Fibroblast of villous mesenchyme (primary cell): ENCODE results near the gene EEF2KMT. TPM values are rescaled to one million over a fixed set of nuclear protein-coding genes. Genes with fewer than 3 reads are reported as not detected.

Experiments used
- DNase-seq: peaks from one replicate; pipeline ENCODE4 v3.0.0-alpha.2; 2010; ENCODE audit warnings: low read depth
- H3K4me3 ChIP-seq: 2 replicates; pipeline ENCODE4 v1.5.1; 2011; ENCODE audit warnings: low read depth, mild to moderate bottlenecking, low read length
- CTCF ChIP-seq: IDR thresholded peaks from 2 replicates; pipeline ENCODE4 v1.5.1; 2012; ENCODE audit warnings: low read depth, mild to moderate bottlenecking, low read length; ENCODE audit not compliant: insufficient read depth
- total RNA-seq: library from RNA; depleted of rRNA; stranded (reverse); fragments of >200 nt; gene quantifications from 2 replicates; pipeline ENCODE4 v1.2.3, GENCODE V29; 2012

The EEF2KMT gene
- total RNA-seq, 1 donor = 11.7 TPM

GRCh38 chr16:5066511-5066910, 31.1 kb downstream of the EEF2KMT start:
- H3K4me3 ChIP-seq = no peak overlapping the region
- DNase-seq = no peak
- TF ChIP-seq CTCF = no peak

- no peak for DNase-seq
- no peak for TF ChIP-seq CTCF
- no peak within 1 kb of the TSS for H3K4me3 ChIP-seq
Observed at GRCh38 chr16:5065813-5066212, 31.8 kb downstream of the EEF2KMT start, which contains the start of gene C16orf89. C16orf89 (minus strand) TSS chr16:5065956; CDS start chr16:5065908, 48 bp downstream.

GRCh38 chr16:5065326-5065725, 32.3 kb downstream of the EEF2KMT start:
- no peak for DNase-seq
- no peak for TF ChIP-seq CTCF
- H3K4me3 ChIP-seq = no peak overlapping the region

- no peak for DNase-seq
- H3K4me3 ChIP-seq = no peak overlapping the region
- TF ChIP-seq CTCF = no peak
Observed at GRCh38 chr16:5064915-5065314, 32.7 kb downstream of the EEF2KMT start.

GRCh38 chr16:5062790-5063765, 34.5 kb downstream of the EEF2KMT start:
- no peak overlapping the region for H3K4me3 ChIP-seq
- TF ChIP-seq CTCF = no peak
- no peak for DNase-seq

- DNase-seq = no peak
- no peak overlapping the region for H3K4me3 ChIP-seq
- TF ChIP-seq CTCF = no peak
Observed at GRCh38 chr16:5062051-5062450, 35.5 kb downstream of the EEF2KMT start.
